Loucy (cell line): Measurements from ENCODE around the gene CDADC1.

Experiments
- H2AFZ ChIP-seq: fragments of 200-600 bp; sonication (generic); 2 replicates; pipeline ENCODE4 v1.6.0; 2016; ENCODE audit warnings: antibody characterized with exemption, mild to moderate bottlenecking, low read length, moderate library complexity
- H3F3A ChIP-seq: fragments of 200-600 bp; 2 replicates; pipeline ENCODE4 v1.6.0; 2016; ENCODE audit warnings: antibody characterized with exemption, low read depth, mild to moderate bottlenecking
- H3K27me3 ChIP-seq: fragments of 200-600 bp; sonication (generic); 2 replicates; pipeline ENCODE4 v1.6.1; 2014; ENCODE audit warnings: low read length, mild to moderate bottlenecking; ENCODE audit not compliant: insufficient read depth, poor library complexity, severe bottlenecking
- H3K36me3 ChIP-seq: fragments of 200-600 bp; sonication (generic); 2 replicates; pipeline ENCODE4 v1.6.1; 2016; ENCODE audit warnings: low read length; ENCODE audit not compliant: insufficient read depth
- H3K4me1 ChIP-seq: fragments of 200-600 bp; sonication (generic); 2 replicates; pipeline ENCODE4 v1.5.1; 2014; ENCODE audit warnings: low read length, mild to moderate bottlenecking; ENCODE audit not compliant: insufficient read depth, poor library complexity, severe bottlenecking
- H3K4me2 ChIP-seq: fragments of 200-600 bp; sonication (generic); 2 replicates; pipeline ENCODE4 v1.6.0; 2014; ENCODE audit warnings: antibody characterized with exemption, low read length, low read depth, mild to moderate bottlenecking; ENCODE audit not compliant: poor library complexity, severe bottlenecking
- H3K4me3 ChIP-seq: fragments of 200-600 bp; sonication (generic); 2 replicates; pipeline ENCODE4 v1.5.1; 2014; ENCODE audit warnings: low read length, mild to moderate bottlenecking, mixed read lengths; ENCODE audit not compliant: poor library complexity, severe bottlenecking
- H3K79me2 ChIP-seq: fragments of 200-600 bp; sonication (generic); 2 replicates; pipeline ENCODE4 v1.6.1; 2014; ENCODE audit warnings: low read length; ENCODE audit not compliant: insufficient read depth
- H3K9ac ChIP-seq: fragments of 200-600 bp; sonication (generic); 2 replicates; pipeline ENCODE4 v1.6.0; 2014; ENCODE audit warnings: mild to moderate bottlenecking, low read depth, low read length, moderate library complexity; ENCODE audit not compliant: poor library complexity, severe bottlenecking
- H3K9me2 ChIP-seq: fragments of 200-600 bp; sonication (generic); replicated peaks from 2 replicates; pipeline ENCODE4 v1.6.1; 2016; ENCODE audit warnings: low read depth, low read length, mixed read lengths
- H3K9me3 ChIP-seq: fragments of 200-600 bp; sonication (generic); 2 replicates; pipeline ENCODE4 v1.6.1; 2014; ENCODE audit warnings: mild to moderate bottlenecking, antibody characterized with exemption, low read length, low read depth; ENCODE audit not compliant: insufficient read depth
- H4K20me1 ChIP-seq: fragments of 200-600 bp; sonication (generic); 2 replicates; pipeline ENCODE4 v1.6.0; 2014; ENCODE audit warnings: antibody characterized with exemption, low read length, mild to moderate bottlenecking; ENCODE audit not compliant: insufficient read depth, poor library complexity, severe bottlenecking
- EZH2phosphoT487 ChIP-seq: fragments of 200-600 bp; IDR thresholded peaks from 2 replicates; pipeline ENCODE4 v1.6.1; 2018; ENCODE audit warnings: antibody characterized with exemption, mild to moderate bottlenecking, moderate library complexity, borderline replicate concordance
- TF ChIP-seq, protein P1 (sequence below): fragments of 200-600 bp; sonication (generic); conservative IDR thresholded peaks from 2 replicates; pipeline ENCODE4 v1.5.1; 2014; ENCODE audit warnings: mild to moderate bottlenecking, antibody characterized with exemption, low read length

Gene CDADC1

DNA sequence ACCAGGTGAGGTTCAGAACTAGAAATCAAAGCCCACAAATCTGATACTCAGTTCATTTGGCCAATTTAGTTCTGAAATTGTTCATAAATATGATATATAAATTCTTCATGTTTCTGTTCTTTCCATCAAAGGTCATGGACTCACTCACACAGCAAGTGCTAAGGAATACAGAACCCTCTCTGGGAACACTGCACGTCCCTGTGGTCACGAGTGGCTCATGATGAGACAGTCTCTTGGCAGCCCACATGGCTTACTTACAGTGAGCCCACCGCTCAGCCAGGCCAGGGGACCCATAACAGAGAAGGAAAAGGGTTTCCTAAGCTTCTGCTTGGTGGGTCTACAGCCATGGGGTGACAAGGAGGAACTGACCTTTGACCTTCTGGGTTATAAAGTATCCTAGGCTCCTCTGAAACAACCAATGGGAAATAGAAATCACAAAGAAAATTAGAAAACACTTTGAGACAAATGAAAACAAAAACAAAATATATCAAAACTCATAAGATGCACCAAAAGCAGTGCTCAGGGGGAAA is 67.4 kb downstream of the CDADC1 start:
- TF ChIP-seq, protein P1, sequence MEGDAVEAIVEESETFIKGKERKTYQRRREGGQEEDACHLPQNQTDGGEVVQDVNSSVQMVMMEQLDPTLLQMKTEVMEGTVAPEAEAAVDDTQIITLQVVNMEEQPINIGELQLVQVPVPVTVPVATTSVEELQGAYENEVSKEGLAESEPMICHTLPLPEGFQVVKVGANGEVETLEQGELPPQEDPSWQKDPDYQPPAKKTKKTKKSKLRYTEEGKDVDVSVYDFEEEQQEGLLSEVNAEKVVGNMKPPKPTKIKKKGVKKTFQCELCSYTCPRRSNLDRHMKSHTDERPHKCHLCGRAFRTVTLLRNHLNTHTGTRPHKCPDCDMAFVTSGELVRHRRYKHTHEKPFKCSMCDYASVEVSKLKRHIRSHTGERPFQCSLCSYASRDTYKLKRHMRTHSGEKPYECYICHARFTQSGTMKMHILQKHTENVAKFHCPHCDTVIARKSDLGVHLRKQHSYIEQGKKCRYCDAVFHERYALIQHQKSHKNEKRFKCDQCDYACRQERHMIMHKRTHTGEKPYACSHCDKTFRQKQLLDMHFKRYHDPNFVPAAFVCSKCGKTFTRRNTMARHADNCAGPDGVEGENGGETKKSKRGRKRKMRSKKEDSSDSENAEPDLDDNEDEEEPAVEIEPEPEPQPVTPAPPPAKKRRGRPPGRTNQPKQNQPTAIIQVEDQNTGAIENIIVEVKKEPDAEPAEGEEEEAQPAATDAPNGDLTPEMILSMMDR: no peak
- H3K27me3 ChIP-seq: no peaks in the 10 kb centered on the region
- H4K20me1 ChIP-seq: no peaks in the 10 kb centered on the region
- no peaks in the 10 kb centered on the region for H3K9me3 ChIP-seq
- H3F3A ChIP-seq: no peaks in the 10 kb centered on the region
- H2AFZ ChIP-seq: no peak overlapping the region
- H3K79me2 ChIP-seq: no peaks in the 10 kb centered on the region
- H3K36me3 ChIP-seq: no peaks in the 10 kb centered on the region
- no peak overlapping the region for H3K4me3 ChIP-seq
- H3K9ac ChIP-seq: no peak overlapping the region
- H3K4me1 ChIP-seq: peaks cover 3% of the 10 kb centered on the region
- H3K9me2 ChIP-seq: no peaks in the 10 kb centered on the region
- no peak overlapping the region for H3K4me2 ChIP-seq

DNA sequence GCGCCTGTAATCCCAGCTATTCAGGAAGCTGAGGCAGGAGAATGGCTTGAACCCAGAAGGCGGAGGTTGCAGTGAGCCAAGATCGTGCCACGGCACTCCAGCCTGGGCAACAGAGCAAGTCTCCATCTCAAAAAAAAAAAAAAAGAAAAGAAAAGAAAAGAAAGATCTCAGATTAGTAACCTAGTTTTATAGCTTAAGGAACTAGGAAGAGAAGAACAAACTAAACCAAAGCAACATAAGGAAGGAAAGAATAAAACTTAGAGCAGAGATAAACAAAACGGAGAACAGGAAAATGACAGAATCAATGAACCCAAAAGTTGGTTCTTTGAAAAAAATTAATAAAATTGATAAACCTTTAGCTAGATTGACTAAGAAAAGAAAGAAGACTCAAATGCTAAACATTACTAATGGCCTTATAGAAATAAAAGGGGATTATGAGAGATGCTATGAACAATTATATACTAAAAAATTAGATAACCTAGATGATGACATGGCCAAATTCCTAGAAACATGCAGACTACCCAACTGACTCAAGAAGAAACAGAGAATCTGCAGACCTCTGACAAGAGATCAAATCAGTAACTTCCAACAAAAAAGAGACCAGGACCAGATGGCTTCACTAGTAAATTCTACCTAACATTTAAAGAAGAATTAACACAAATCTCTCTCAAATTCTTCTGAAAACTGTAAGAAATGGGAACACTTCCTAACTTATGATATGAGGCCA is 68.2 kb downstream of the CDADC1 start:
- Histone ChIP-seq H3K4me2 (no peak overlapping the region), H3K9ac (no peak overlapping the region), H3K4me1 (peaks cover 11% of the 10 kb centered on the region), H3K79me2 (no peaks in the 10 kb centered on the region), H3K36me3 (no peaks in the 10 kb centered on the region), H2AFZ (no peak overlapping the region), H4K20me1 (no peaks in the 10 kb centered on the region), H3K27me3 (no peaks in the 10 kb centered on the region), H3K9me2 (no peaks in the 10 kb centered on the region), H3K9me3 (no peaks in the 10 kb centered on the region), H3F3A (no peaks in the 10 kb centered on the region), H3K4me3 (no peak overlapping the region)
- TF ChIP-seq, protein P1: no peak
- no peak for TF ChIP-seq EZH2phosphoT487

DNA sequence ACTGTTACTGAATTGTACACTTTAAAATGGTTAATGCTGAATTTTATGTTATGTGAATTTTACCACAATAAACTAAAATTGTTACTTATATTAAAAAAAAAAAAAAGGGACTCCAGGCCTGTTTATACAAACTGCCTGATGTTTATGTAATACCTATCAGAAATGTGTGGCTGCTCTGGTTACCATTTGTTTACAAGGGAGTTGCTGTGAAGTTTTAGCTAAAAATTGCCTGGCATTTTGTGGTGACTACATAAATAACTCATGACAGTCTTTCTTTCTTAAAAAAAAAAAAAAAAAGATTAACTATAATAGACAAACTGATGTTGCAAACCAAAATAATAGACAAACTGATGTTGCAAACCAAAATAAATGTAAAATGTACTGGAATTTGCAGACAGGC is 71.8 kb downstream of the CDADC1 start:
- no peak overlapping the region for H3K4me3 ChIP-seq
- H3K27me3 ChIP-seq: no peaks in the 10 kb centered on the region
- no peaks in the 10 kb centered on the region for H4K20me1 ChIP-seq
- H3K9ac ChIP-seq: no peak overlapping the region
- H3K36me3 ChIP-seq: no peaks in the 10 kb centered on the region
- no peak overlapping the region for H3K4me2 ChIP-seq
- H3K79me2 ChIP-seq: no peaks in the 10 kb centered on the region
- peaks cover 20% of the 10 kb centered on the region for H3K4me1 ChIP-seq
- no peaks in the 10 kb centered on the region for H3K9me2 ChIP-seq
- H3K9me3 ChIP-seq: no peaks in the 10 kb centered on the region
- no peak overlapping the region for H2AFZ ChIP-seq
- no peak for TF ChIP-seq EZH2phosphoT487
- TF ChIP-seq, protein P1: no peak
- no peaks in the 10 kb centered on the region for H3F3A ChIP-seq
